Lower lobe of right lung (tissue), 2 donors: ENCODE measurements around the gene MELTF. TPM values are rescaled to one million over a fixed set of nuclear protein-coding genes. Genes with fewer than 3 reads are reported as not detected.

Source experiments
- ATAC-seq, 2 donors: fragments of 200-7000 bp; cut with Tn5 transposase; one replicate each; pipeline ENCODE4 v1.9.1; 2020 to 2022; ENCODE audit warnings: mild to moderate bottlenecking in 2 of 2, moderate library complexity in 2 of 2
- DNase-seq: peaks from one replicate; pipeline ENCODE4 v3.0.0-alpha.2; 2020
- H3K27ac ChIP-seq: fragments of 200-600 bp; one replicate; pipeline ENCODE4 v1.8.0; 2022
- H3K27me3 ChIP-seq: fragments of 200-600 bp; one replicate; pipeline ENCODE4 v1.8.0; 2022; ENCODE audit warnings: low read depth
- H3K36me3 ChIP-seq: fragments of 200-600 bp; one replicate; pipeline ENCODE4 v1.8.0; 2022; ENCODE audit warnings: mild to moderate bottlenecking
- H3K4me1 ChIP-seq: fragments of 200-600 bp; one replicate; pipeline ENCODE4 v1.8.0; 2022
- H3K4me3 ChIP-seq: fragments of 200-600 bp; one replicate; pipeline ENCODE4 v1.8.0; 2022; ENCODE audit warnings: mild to moderate bottlenecking
- H3K9me3 ChIP-seq: fragments of 200-600 bp; one replicate; pipeline ENCODE4 v1.8.0; 2022
- CTCF ChIP-seq: fragments of 200-600 bp; IDR thresholded peaks from one replicate; pipeline ENCODE4 v1.8.0; 2022; ENCODE audit warnings: antibody characterized with exemption, mild to moderate bottlenecking
- intact Hi-C: fragments of 100-400 bp; cut with DNase I; formaldehyde crosslinking; loops from one replicate; pipeline ENCODE4 v1.11.0; 2022
- total RNA-seq: library from RNA; stranded (reverse); fragmentation: NEBNext Ultra II Directional; extraction: Animal tissue kit (Norgen Biotek cat#: 25700); gene quantifications from one replicate; pipeline ENCODE4 v1.2.1, GENCODE V29; 2021
- donor health status: DM: no; HTN: yes; CAD: no; lungs with severe emphysema.

The MELTF gene
- total RNA-seq, 1 donor from 2014 or later: 5.2 TPM

- Histone ChIP-seq H3K36me3 (no peaks in the 10 kb centered on the region), H3K4me3 (no peak overlapping the region), H3K4me1 (peaks cover 11% of the 10 kb centered on the region), H3K27me3 (peaks cover 3% of the 10 kb centered on the region), H3K9me3 (no peaks in the 10 kb centered on the region), H3K27ac (no peak overlapping the region)
- no peak for TF ChIP-seq CTCF
- DNase-seq (no peak), ATAC-seq (no peak)
- intact Hi-C loops: no loop called here
These were observed 10.1 kb downstream of the MELTF start for GRCh38 chr3:197019535-197019934.

GRCh38 chr3:197019021-197019420 is 10.6 kb downstream of the MELTF start:
- Histone ChIP-seq H3K27me3 (peaks cover 3% of the 10 kb centered on the region), H3K36me3 (no peaks in the 10 kb centered on the region), H3K4me1 (peaks cover 11% of the 10 kb centered on the region), H3K4me3 (no peak overlapping the region), H3K9me3 (no peaks in the 10 kb centered on the region), H3K27ac (no peak overlapping the region)
- ATAC-seq: no peak
- DNase-seq: no peak
- intact Hi-C loops: no loop called here
- TF ChIP-seq CTCF: no peak

GRCh38 chr3:197017003-197017402 is 12.6 kb downstream of the MELTF start:
- TF ChIP-seq CTCF: no peak
- Histone ChIP-seq H3K4me3 (no peak overlapping the region), H3K9me3 (no peaks in the 10 kb centered on the region), H3K27ac (no peak overlapping the region), H3K36me3 (no peaks in the 10 kb centered on the region), H3K27me3 (no peaks in the 10 kb centered on the region), H3K4me1 (no peaks in the 10 kb centered on the region)
- DNase-seq (no peak), ATAC-seq (no peak)
- intact Hi-C loops: no loop called here

- Histone ChIP-seq H3K27ac (no peak overlapping the region), H3K9me3 (no peaks in the 10 kb centered on the region), H3K4me1 (no peaks in the 10 kb centered on the region), H3K4me3 (no peak overlapping the region), H3K27me3 (no peaks in the 10 kb centered on the region), H3K36me3 (no peaks in the 10 kb centered on the region)
- intact Hi-C loops: no loop called here
- no peak for TF ChIP-seq CTCF
- DNase-seq (no peak), ATAC-seq (peak in 1 of 2 donors; percentile 18)
These were observed 13.6 kb downstream of the MELTF start for GRCh38 chr3:197015790-197016736.

- DNase-seq (no peak), ATAC-seq (no peak)
- intact Hi-C loops: no loop called here
- no peaks in the 10 kb centered on the region for H3K4me1 ChIP-seq
- H3K27me3 ChIP-seq: no peaks in the 10 kb centered on the region
- H3K27ac ChIP-seq: no peak overlapping the region
- no peaks in the 10 kb centered on the region for H3K36me3 ChIP-seq
- no peak overlapping the region for H3K4me3 ChIP-seq
- no peaks in the 10 kb centered on the region for H3K9me3 ChIP-seq
- TF ChIP-seq CTCF: no peak
These were observed 14.6 kb downstream of the MELTF start for GRCh38 chr3:197014942-197015575.
